GM04503 (cell line): ENCODE data around the gene FILIP1L.
A peak's percentile ranks its signal among the peaks of the same experiment; 100 is the strongest.

Experiments used
- DNase-seq: peaks from one replicate; pipeline ENCODE4 v3.0.0-alpha.2; 2012; ENCODE audit warnings: low read depth

FILIP1L gene

DNA sequence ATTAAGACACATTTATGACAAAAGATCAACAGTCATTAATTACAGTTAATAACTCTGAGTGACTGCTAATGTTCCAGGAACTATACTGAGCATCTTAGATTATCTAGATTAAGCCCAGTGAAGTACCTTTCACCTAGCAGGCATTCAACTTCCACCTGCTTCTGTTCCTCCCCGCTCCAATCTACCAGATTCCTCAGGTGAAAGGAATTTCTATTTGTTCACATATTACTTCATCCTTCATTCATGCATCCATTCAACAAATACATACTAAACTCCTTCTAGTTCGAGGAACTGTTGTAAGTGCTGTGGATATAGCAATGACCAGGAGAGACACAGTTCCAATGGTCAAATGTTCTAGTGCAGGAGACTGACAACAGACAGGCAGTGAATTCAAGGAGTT is 139.3 kb downstream of the FILIP1L start:
- no peak for DNase-seq

DNA sequence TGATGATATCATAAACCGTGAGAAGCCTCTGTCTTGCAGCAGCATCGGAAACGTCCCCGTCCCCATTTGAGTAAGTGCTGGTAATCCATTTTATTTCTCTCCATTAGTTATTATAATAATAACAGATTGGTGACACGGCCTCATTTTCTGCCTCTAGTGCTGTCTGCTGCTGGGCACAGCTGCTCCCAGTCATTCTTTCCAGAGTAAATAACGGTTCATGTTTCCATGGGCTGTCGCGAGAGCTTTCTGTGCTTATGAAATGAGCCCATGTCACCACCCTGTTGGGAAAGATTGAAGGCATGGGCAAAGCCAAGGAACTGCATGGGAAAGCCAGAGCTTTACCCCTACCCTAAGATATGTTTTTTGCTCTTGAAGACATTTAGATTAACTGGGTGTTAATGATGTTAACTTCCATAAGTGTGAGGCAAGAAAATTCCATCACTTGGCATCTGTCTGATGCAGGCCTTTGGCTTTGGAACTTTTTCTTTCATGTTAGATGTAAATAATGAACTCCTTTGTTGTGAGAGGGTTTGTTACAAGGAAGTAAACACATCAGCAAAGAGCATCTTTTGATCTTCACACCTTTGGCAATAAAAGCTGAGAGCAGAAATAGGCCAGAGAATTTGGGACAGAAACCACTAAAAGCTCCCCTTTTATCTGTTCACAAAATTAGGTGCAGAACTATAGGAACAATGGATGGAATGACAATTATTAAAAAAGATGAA is 141.8 kb downstream of the FILIP1L start:
- DNase-seq: no peak

DNA sequence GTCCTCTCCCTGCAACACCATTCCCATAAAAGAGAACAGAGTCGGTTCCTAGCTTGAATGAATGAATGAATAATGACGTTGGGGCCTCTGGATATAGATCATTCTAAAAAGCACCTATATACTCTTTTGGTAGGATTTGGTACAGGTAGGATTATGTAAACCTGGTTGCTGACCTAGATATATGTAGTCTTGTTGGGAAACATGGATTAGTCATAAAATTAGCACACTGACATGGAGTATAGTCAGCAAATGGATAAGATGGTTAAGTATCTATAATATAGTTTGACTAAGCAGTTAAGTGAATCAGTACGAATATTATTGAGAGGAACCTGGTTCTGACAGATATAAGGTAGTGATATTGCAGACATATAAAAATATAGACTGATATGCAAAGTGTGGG is 142.5 kb downstream of the FILIP1L start:
- DNase-seq: no peak

DNA sequence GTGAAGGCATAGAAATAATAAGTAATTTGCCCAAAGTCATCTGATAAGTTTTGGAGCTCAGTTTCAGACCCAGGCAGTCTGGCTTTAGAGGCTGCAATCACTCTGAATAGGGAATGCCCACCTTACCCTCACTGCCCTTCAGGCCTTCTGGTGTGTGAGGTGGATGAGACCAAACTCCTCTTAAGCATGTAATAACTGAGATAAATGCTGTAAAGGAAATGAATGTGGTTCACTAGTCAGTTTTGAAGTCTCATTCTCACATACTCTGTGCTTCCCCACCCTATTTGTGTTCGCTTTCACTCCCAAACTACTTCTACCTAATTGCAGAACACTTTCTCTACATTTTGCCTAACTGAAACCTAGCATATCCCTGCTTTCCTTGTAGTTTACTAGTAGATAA is 144.1 kb downstream of the FILIP1L start:
- DNase-seq: no peak

DNA sequence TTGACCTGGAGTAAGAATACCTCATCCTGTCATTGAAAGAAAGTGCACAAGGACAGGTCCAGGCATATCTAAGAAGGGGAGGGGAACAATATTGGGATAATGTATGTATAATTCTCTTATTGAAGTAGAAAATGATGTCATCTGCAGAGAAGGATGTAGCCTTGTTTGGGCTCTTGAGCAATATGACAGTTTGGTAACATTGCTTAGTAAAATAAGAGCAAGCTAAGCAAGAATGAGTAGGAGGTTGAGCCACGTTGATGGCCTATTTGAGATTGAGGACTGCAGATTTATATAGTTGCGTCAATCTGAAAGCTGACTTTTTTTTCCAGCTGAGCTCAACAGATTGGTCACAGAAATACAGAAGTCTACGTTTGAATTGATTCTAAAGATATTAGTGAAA is 145.2 kb downstream of the FILIP1L start:
- DNase-seq: no peak

DNA sequence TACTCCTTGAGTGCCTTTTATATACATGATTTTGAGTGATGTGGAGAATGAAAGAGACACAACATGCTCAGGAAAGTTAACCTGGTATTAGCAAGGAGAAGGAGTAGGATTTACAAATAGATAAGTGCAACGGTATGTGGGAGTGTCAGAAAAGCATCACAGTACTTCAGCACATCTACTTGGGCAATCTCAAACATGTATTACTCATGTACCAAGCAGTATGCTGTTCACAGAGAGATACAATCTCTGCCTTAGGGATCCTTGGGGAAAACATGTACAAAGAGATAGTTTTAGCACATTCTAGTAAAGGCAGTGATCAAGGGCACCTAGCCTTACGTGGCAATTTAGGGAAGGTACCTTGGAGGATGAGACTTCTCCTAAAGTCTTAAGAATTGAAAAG is 146.5 kb downstream of the FILIP1L start:
- DNase-seq: no peak

DNA sequence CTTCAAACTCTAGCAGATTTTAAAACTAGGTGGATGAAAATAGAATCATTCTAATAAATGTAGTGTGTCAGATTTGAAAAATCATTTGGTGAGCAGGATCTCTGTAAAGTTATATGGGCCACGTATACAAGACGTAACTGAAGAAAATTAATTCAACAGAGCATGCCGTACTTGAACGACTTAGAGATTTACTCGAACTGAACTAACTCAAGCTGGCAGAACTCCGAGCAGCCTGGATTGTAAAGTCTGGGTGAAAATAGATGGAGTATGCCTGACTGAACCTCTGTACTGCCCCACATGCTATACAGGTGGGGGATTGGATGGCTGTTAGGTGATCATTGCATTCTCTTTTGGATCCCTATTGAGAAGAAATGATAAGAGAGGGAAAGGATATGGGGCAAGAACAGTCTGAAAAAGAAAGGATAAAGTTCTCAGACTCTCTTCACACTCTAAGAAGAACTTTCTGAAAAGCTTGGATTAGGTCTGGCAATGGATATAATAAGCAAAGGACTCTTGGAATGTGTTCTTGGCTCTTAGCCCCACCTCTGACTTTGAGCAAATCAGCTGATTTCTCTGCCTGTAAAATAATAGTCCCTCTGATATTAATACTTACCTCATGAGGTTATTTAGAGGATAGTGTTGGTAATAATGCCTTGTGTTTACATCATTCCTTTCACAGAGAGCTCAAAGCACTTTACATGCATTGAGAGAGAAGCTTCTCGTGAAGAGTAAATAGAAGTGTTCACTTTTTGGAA is 147.5 kb downstream of the FILIP1L start:
- DNase-seq: no peak

DNA sequence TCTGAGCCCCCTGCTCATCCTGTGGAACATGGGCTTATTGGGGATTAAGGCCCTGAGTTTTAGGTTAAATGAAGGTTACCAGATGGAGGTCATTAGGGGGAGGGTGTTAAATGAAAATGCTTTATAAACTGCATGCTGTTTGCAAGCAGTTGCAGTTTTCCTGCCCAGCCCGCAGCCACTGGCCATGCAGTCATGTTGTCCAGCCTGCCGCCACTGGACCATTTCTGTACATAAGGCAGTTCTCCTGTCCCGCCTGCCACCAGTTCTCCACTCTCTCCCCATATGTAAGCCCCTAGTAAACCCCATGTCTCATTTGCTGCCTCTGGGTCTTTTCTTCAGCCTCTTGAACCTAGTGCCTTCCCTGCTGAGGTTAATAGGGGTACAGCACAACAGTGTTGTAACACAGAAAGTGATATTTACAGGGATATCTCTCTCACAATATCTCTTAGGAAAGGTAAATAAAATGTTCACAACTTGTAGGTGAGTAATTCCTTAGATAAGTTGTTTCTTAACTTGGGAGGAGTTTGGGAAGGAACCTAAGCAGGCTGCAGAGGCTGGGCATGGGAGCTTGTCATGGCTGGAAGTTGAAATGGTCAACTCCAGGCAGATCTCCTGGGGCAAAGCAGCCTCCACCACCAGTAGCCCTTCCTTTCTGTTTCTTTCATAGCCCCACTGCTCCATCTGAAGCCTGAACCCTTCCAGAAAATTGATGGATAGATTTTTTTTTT is 148.5 kb downstream of the FILIP1L start:
- DNase-seq: no peak

DNA sequence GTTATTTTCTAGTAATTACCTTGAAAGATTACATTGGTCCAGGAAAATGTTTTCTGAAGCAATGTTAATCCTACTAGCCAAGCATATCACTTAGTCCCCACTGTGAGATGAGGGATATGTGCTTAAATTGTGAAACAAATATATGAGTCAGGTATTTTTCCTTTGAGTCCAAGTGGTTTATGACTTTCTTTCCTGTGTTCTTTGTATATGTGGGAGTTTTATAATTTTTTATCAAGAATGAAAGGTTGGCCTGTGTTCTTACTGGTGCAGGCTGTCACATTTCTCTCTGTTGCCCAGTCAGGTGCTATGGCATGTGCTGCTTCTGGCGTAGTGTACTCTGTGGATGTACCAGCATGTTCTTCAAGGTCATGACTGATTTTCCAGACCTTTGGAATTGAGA is 149.2 kb downstream of the FILIP1L start:
- no peak for DNase-seq

DNA sequence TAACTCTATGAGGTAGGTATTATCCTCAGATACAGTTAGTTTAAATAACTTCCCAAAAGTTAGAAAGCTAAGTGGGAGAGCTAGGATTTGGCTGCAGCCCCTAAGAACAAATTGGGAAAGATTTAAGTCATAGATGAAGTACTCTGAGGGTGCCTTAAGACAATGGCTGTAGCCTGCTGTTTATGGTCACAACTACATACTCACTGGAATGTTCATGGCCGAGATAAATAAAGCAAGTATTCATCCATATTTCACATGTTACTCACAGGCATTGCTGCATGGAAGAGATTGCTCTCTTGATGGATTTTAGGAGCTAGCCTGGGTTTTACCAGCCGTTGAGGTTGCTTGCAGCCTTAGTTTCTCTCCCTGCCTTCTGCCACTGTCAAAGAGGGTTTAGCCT is 151.6 kb downstream of the FILIP1L start:
- peak; percentile 59 for DNase-seq

DNA sequence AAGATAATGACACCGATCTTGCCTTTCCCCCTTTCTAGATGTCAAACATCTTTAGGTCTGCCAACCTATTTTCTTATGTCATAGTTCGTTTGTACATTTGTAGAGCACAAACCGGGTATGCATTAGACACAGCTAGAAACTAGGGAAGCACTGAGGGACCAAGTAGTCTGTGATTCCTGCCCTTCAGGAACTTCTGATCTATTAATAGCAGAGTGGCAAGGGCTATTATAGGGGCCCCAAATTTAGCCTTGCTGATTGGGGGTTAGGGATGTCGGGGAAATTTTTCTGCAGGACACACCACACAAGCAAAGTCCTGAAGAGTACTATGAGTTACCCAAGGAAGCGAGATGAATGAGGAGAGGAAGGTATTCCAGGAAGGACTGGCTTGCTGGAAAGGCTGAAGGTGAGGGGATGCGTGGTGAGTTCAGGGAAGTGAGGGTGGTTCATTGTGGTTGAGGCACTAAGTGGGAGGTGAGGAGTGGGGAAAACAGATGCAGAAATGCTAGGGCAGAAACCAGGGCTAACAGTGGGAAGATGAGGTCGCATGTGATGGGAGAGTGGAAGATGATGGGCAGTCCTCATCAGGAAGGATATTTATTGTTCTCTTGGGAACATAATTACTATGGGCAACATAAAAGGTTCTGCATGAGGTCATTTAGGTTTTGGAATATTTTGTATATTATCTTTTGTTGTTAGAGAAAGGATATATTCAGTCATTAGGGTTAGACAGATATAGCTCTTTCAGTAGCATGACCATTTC is 152.4 kb downstream of the FILIP1L start:
- DNase-seq: no peak

DNA sequence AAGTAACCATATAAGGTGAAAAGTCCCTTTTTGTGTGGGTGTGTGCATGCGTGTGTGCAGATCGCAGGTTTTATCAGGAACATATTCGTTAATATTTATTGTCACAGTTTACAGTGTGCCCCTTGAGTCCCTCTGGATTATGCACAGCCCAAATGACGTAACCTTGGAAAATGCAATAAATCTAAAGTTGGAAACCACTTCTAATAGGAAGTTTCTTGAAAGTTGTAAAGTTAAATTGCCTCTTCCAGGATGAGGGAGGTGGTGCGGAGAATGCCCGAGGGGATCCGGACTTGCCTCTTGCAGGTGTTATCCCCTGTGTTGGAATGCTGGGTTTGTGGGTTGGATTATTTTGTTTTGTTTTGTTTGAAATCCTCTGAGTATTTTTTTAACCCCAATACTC is 153.4 kb downstream of the FILIP1L start:
- no peak for DNase-seq

DNA sequence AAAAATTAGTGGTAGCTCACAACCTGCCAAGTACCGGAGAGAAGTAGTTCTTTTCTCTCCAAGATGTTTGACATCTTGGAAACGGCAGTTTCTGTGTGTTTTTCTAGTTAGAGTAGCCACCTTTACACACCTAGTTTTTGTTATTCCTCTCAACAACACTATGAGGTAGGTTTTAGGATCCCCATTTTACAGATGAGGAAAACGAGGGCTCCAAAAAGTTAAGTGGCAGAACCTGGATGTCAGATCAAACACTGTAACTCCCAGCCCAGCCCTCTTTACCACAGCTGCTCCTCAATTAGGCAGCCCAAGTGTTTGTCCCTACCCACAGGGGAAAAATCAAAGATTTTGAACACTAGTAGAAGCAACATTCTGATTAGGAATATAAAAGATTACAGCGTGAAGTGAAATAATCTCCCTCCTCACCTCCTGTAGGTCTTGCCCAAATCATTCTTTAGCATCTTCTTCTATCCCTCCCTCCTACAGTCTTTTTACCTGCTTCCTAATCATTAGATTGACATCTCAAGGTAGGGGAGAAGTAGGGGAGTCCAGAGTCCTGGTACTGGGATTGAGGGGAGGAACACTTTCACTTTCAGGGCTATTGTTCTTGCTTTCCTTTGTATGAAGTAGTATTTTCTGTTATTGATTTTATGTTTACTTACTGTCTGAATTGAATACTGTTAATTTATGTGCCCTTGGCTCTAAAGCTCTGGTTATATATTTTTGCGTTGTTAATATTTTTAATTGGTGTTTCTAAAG is 154.0 kb downstream of the FILIP1L start:
- DNase-seq: no peak

DNA sequence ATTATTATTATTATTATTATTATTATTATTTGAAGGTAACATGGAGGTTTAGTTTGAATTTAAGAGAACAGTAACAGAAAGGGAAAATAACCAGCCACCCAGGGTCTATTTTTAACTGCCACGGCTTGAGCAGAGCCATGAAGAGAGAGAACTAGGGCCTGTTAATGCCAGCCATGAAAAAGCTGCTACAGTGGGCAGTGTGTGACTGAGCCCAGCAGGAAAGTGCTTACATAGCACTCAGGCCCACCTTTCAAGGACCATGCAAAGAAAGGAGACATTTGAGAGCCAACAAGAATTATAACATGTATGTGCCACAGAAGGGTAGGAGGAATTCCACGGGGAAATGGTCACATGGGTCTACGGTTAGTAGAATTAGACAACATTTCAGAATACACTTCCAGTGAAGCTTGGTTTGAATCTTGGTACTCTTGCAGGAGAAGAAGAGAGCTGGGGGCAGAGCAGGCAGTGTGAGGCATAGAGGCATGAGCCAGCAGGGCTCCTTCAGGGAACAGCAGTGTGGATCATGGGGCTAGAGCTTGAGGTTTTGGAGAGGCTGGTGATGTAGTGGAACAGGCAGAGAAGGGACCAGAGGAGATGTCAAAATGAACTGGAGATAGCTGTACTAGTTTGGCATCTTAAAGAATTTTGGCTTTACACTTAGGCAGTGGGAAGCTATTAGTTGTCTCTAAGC is 155.9 kb downstream of the FILIP1L start:
- DNase-seq: no peak

DNA sequence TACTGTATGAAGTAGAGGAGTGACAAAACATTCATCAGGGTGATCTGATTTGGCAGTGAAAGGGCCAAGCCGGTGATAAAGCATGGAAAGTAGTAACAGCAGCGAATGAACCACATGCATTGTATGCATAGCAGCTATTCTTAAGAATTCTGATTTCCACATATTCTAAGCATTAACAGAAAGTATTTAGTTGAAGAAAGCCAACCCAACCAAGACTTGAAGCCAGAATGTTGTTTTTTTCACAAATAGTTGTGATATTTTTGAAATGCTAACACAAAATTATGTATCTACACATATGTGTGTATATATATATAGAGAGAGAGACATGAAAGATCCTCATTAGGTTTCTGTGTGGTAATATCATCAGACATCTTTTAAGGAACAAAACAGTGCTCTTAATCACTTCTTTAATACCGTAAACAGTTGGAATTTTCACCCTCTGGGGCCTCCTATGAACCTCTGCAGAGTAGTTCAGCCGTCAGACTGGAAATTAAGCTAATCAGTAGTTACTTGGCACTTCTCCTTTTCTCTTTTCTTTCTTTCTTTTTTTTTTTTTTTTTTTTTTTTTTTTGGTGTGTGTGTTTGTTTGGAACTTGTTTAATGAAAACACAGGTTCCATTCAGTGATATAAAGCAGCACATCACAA is 157.0 kb downstream of the FILIP1L start:
- DNase-seq: no peak

DNA sequence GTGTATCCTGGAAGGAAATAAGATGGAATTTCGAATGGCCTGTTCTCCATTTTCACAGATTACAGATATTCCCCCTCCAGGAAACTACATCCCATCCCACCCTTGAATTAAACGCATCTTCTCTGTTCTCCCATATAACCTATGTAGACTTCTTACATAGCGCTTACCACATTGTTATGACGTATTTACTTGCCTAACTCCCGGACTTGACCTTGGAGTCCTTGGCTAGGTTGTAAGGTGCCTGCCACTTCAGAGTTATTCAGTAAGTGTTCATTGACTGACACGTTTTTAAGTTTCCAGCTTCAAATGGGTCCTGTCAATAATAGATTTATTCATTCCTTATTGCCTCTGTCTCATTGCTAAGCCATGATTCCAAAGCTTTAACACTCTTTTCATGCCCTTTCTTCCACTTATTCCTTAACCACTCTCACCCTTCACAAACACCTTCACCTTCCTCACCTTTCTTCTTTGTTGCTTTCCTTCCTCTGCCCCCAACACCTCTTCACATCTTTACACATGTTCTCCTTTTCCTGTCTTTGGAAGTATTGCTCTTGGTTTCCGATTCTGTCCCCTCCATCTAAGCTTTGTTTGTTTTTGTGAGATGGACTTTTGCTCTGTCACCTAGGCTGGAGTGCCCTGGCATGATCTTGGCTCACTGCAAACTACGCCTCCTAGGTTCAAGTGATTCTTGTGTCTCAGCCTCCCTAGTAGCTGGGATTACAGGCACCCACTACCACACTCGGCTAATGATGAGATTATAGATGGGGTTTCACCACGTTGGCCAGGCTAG is 158.3 kb downstream of the FILIP1L start:
- DNase-seq: no peak

DNA sequence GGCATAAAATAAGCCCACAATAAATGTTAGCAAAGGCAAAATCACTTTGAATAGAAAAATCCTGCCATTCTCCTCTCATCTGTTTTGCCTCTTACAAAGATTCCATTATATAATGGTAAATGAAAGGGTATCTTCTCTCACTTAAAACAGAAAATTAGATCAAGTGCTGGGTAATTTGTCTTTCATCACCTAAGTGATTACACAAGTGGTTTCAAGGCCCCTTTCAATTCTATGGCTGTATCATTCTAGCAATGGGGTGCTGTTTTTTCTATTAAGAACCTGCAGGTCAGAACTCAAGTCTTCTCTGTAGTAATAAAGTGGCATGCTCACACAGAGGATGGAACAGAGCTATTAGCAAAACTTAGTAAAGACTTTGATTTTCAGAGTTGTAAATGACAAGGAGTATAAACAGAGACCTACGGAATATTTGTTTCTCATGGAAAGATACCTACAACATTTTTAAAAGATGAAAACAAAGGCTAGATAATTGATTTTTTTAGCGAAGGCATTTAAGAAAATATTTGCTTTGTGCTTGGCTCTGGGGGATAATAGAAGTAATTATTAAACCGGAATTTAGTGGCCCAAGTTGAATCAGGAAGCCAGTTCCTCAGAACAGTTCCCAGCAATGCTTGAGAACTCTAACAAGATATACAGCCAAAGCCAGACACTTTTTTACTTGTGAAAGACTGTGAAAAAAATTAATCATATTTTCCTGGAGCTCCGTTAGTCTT is 159.2 kb downstream of the FILIP1L start:
- no peak for DNase-seq

DNA sequence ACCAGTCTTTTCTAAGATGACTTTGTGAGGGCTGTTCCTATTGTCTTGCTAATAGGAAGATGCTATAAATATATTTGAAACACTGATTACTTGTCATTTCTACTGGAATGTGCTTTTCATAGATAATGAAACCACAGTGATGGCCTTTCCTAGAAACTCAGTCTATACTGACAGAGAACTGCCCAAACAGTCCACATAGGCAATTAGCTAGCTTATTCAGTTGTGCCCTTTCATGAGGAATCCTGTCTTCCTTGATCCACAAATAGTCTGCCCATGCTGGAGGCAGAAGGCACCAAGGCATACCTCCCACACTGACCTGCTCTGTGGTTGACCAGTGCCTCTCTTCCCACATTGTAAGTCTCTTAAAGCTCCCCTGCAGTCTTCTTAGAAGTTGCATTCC is 160.7 kb downstream of the FILIP1L start:
- no peak for DNase-seq

DNA sequence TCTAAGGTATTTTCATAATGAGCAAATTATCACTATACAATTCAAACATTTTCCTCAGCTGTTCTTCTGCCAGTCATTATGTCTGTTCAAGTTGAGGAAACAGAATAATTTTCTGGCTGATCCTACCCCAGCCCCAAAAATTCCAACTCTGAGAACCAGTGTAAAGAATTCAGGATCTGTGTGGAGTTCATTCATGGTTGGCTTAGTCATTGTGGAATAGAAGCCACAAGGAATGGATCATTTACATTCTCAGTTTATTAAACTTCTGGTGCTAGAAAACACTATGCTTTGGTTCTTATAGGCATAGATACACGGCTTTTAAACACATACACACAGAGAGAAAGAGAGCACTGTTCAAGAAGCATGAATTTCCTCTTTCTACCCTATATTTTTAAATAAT is 162.0 kb downstream of the FILIP1L start:
- DNase-seq: no peak
